Heart left ventricle (tissue), 13 donors: Measurements from ENCODE around the gene SELE.

ENCODE experiments used
- CTCF ChIP-seq, 12 donors: fragments of 200-600 bp; sonication (generic) in 4 of 12; IDR thresholded peaks; one replicate each; pipeline versions ENCODE4 v1.5.0 to v1.8.0; 2018 to 2022; ENCODE audit warnings: antibody characterized with exemption in 12 of 12, mild to moderate bottlenecking in 5 of 12
- POLR2A ChIP-seq, 2 donors: fragments of 450-650 bp; IDR thresholded peaks; one replicate each; pipeline ENCODE4 v1.6.1; 2017; ENCODE audit warnings: antibody characterized with exemption in 2 of 2, mild to moderate bottlenecking in 2 of 2, moderate library complexity in 2 of 2
- donor health status: ischemic (EF 13 %, LVEDD 7.1; RV severe dilation, severe dysfunction).
- donor health status: DM: no; HTN: yes; CAD: no.
- donor health status: DM: no; HTN: no; CAD: no.
- donor health status: ischemic (EF 25% LVEDD 6.9; RV normal size, moderate dysfunction).
- donor health status: ischemic (EF 25% LVEDD 5.7; RV mildly dilated, moderate dysfunction).
- donor health status: ischemic (EF 35%, LVEDD 5.7; RV mildly dilated, moderate dysfunction).
- donor health status: nonischemic (EF 11% LVEDD 7.7; RV severe dilation, severe dysfunction).
- donor health status: DM: yes; HTN: yes; CAD: no.
- donor health status: PGD.
- donor health status: ischemic (EF 29% LVEDD 5.4; RV normal size, mild dysfunction).
- donor health status: nonischemic (EF 23%, LVEDD 6.1; RV moderate dilation, normal function).

- TF ChIP-seq POLR2A (IDR thresholded peaks at IDR 0.05) (no peak), CTCF (IDR thresholded peaks at IDR 0.05) (no peak)
These were observed 10.1 kb downstream of the SELE start for GRCh38 chr1:169723763-169724162.
